Left cardiac atrium (tissue), 4 donors: ENCODE data around the gene LIN28B. TPM values are rescaled to one million over a fixed set of nuclear protein-coding genes. Genes with fewer than 3 reads are reported as not detected.
"Not testable (repeated sequence)": the region's sequence is repeated elsewhere in the genome, so short reads cannot be mapped to it uniquely, and the experiment has no call there.

ENCODE experiments used
- ATAC-seq, 2 donors: fragments of 200-7000 bp; cut with Tn5 transposase; one replicate each; pipeline ENCODE4 v1.9.1; 2020; ENCODE audit warnings: mild to moderate bottlenecking in 2 of 2, moderate library complexity in 2 of 2
- DNase-seq: peaks from one replicate; pipeline ENCODE4 v3.0.0-alpha.2; 2020
- intact Hi-C, 2 donors: fragments of 100-400 bp; cut with DNase I; formaldehyde crosslinking; loops; one replicate each; pipeline versions ENCODE4 v1.14.1 to v1.15.1; 2022 to 2023
- total RNA-seq, 2 donors: library from RNA; stranded (reverse); fragmentation: NEBNext Ultra II Directional; extraction: Animal tissue kit (Norgen Biotek cat#: 25700); gene quantifications; one replicate each; pipeline ENCODE4 v1.2.1, GENCODE V29; 2021
- donor health status: DM: no; HTN: yes; CAD: no.
- donor health status: DM: no; HTN: yes; CAD: no; lungs with severe emphysema.
- donor health status: DM: yes; HTN: yes; CAD: no.
- donor health status: Dilated cardiomyopathy.

The LIN28B gene
- total RNA-seq, 2 donors from 2014 or later: not detected

DNA sequence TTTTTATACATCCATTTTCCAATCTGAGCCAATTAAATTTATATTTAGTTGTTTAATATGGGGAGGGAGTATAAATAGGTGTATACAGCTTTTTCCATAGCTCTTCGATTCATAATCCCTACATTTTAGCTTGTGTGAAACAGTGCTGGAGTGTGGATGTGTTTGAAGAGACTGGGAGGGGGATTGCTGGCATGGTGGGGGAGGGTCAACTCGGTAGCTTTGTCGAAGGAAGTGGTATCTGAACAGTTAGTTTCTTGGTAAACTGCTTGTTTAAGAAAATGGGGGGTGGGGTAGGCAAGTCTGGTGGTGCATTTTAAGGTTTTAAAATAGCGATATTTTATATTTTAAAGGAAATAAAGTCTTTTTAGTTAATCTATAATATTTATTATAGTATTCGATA is 1.4 kb upstream of the LIN28B start:
- DNase-seq (no peak), ATAC-seq (no peak)
- intact Hi-C loops: no loop called here

DNA sequence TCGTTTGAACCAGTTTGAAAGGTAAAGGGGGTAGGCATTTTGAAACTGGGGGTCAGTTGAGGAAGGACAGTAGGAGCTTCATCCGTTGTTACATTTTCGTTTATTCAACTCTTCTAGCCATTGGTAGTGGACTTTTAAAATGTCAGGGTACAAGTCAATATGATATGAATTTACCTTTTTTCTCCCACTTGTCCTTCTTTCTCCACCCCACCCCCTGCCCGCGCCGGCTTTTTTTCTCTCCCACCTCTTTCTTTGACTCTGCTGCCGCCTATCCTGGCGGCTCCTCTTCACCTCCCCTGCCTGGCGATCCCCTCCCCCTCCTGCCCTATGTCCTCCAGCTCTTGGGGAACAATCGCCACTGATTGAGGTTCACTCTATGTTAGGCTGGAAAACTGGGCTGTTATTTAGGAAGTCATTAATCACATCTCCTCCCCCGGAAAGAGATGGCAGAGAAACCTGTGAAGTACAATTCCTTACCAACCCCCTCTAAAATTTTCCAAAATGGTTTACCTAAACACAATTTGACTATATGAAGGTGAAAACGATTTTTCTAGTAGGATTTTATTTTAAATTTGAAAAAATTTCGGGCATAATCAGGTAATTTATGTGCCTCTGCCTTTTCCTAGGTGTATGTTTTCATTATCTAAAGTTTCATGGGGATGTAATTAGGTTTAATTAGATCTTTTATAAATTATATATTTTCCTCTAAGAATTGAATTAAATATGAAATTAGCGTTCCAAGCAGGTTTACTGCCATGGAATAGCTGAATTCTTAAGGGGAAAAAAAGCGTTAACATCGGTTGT is 778 bp upstream of the LIN28B start:
- DNase-seq: no peak
- intact Hi-C loops: no loop called here

DNA sequence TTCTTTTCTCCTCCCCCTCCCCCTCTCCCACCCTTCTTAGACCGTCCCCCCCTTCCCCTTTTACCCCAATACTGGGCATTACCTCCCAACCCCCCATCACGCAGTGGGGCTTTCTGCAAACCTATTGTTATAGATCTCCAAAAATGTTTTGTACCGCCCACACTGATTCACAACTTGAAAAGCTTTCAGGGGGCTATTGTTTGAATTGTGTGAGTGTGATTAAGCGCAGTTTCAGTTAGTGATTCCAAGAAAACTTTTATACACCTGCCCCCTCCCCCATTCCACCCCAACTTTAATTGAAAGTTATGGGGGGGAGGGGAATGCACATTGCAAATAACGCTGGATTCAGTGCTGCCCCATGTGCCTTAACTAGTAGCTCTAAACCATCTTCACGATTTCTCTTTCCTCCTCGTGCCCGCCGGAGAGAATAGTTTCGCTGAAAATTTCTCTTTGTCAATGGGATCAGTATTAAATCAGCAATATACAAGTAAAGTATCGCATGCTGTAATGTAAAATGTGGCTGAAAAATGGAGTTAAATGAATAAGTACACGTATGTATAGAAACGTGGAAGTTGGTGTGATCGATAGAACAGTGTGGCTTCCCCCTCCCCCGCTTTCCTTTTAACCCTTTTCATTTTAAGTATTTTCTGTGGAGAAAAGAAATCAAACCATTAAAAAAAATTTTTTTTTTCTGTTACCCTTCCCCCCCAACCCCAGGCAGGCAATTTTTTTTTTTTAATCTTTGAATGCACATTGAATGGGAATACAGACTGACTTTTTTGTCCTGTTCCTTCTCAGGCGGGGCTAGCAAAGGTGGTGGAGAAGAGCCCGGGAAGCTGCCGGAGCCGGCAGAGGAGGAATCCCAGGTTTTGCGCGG is 632 bp downstream of the LIN28B start:
- DNase-seq (no peak), ATAC-seq (no peak)
- intact Hi-C loops: no loop called here

More for the DNA sequence above, 778 bp upstream of the LIN28B start:
- ATAC-seq: no peak

DNA sequence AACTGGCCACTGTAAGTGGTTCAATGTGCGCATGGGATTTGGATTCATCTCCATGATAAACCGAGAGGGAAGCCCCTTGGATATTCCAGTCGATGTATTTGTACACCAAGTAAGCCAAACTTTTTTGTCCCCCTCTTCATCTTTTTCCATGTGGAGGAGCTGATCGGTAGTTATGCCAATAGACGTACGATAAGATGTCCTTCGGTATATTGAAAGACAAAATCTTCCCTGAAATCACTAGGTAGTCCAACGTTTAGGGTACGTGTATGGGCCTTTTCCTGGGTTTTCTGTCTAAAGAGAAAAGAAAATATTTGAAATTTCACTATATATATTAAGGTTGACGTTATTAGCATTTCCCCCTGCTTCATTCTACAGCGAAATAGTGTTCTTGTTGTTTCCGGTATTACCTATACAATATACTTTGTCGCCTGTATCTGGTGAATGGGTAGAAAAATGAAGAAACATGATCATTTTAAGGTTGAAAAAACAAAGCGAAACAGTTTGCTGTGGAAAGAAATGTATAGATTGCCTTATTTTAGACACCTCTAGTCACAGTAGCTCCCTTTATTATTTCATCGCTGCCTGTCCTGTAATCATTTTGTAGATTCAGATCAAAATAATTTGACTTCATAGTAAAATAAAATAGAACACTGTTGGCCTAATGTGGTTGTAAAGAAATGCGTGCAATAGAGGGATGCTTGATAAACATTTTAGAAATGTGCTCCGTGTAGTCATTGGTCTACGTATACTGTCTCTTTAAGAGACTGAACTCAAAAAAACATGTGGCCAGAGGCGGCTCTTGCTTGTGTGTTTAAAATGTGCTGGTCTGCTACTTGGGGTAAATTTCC is 1.5 kb downstream of the LIN28B start:
- intact Hi-C loops: no loop called here
- ATAC-seq (no peak), DNase-seq (no peak)

DNA sequence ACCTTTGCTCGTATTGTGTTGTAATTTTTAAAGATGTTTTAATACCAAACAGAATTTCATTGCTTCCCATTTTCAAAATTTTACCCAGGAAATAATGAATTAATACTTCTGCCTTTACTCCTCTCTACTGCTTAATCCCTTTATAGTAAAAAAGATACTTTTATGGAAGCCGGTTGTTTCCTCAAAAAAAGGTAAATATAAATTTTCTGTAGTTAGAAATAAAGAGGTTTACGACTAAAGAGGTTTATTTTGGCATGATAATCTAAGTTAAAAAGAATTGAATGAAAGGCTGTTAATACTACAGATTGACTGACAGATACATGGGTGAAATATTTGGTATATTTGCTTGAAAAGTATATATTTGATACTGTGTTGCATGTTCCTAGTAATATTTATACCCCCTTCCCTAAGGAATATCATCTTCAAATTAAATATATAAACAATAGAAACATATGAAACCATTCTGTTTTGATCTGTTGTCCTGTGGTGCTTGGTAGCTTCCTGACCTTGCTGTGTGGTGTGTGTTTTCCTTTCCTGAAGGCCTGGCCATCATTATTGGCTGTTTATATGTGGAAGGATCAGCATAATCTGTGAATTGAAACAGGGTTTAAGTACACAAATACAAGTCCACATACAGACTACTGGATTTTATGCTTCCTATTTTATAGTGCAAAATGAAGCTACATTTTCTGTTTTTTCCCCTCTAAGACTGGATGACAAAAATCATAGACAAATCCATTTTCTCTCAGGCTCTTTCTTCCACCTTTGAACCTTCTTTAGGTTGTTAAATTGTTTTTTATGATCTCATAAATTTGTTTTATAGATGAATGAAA is 2.3 kb downstream of the LIN28B start:
- no peak for DNase-seq
- no peak for ATAC-seq
- intact Hi-C loops: no loop called here

DNA sequence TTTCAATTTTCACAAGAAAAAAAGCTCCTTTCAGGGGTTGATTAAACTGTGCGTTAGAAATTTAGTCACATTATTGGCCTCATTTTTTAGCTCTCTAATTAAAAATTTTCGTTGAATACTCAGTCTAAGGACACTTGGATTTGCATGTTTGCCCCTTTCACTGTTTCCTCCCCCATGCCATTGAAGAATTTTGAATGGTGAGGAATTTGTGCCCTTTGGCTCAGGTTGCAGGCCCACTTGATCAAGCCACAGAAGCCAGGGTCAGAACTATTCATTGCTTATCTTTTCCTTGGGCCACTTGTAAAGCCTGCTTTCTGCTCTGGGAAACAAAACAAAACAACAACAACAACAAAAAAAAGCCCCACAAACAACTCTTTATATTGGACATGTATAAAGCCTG is 12.2 kb downstream of the LIN28B start:
- intact Hi-C loops: no loop called here
- ATAC-seq (no peak), DNase-seq (no peak)

DNA sequence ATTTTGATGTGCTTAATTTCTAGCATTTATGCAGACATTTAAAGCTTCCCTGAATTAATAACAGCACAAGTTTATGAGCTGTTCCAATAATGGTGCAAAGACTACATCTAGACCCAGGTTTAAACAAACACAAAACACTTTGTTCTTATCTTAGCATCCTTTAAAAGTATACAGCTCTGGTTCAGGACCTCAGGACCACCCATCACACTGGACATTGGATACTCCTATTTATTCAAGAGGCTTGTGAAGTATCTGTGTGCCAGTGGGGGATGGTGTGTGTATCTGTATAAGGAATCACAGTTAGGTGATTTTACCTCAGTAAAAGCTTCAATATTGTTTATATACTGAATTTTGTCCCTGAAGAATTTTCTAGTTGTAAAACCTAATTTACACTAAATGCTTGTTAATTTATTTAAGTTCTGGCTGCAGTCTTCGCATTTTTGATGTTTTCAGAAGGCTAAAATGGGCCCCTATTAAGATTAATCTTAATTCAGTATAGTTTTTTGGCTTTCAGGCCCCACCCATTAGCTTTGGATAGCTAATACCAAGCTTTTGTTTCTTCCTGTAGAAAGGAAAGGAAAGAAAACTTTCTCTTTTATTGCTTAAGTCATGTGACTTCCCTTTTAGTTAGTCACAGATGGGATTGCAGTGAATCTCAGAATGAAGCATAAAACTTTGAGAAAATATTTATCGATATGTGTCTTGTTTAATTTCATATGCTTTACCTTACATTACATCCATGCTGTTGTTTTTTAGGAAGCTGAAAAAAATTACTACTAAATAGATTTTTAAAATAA is 13.1 kb downstream of the LIN28B start:
- DNase-seq (no peak), ATAC-seq (no peak)
- intact Hi-C loops: no loop called here

DNA sequence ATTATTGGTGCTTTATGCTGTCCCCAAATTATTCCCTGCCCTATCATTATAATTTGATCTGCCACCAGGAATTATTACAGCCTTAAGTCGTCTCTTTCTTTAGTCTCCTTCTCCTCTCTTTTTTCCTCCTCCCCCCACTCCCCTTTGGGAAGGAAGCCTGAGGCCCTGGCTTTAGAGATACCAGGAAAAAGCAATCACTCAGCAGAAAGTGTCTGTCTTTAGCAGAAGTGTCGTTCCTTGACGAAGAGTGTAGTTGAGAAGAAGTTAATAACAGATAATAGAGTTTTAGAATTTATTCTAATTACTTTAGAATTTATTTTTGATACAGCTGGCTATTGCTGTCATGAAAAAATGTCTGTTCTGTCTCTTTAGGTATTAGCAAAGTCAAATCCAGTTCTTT is 16.5 kb downstream of the LIN28B start:
- no peak for DNase-seq
- no peak for ATAC-seq
- intact Hi-C loops: no loop called here

DNA sequence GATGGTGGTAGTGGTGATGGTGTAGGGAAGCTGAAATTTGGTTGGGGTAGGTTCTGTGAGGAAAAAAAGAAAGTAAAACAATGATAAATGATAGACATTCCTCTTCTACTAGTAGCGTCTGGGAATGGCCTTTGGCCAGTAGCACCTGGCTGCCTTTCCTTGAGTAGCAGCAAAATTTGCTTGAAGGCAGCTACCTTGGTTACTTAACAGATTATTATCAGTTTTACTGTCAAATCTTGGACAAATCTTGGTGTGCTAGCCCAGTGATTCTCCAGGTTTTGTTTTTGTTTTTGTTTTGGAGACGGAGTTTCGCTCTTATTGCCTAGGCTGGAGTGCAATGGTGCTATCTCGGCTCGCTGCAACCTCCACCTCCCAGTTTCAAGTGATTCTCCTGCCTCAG is 26.4 kb downstream of the LIN28B start:
- intact Hi-C loops: no loop called here
- DNase-seq (no peak), ATAC-seq (no peak)

DNA sequence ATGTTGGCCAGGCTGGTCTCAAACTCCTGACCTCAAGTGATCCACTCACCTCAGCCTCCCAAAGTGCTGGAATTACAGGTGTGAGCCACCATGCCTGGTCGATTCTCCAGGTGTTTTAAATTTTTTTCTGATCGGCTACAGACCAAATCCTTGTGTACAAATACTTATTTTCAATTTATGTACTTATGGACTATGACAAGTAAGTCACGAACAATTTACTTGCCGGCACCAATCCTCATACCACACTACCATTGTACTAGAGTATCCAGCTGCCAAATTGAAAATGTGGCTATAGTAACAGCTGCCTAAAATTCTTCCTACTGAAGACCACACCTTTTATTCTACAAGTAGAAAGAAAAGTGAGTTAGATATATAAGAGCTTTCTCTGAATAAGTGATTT is 26.9 kb downstream of the LIN28B start:
- ATAC-seq (no peak), DNase-seq (no peak)
- intact Hi-C loops: no loop called here

DNA sequence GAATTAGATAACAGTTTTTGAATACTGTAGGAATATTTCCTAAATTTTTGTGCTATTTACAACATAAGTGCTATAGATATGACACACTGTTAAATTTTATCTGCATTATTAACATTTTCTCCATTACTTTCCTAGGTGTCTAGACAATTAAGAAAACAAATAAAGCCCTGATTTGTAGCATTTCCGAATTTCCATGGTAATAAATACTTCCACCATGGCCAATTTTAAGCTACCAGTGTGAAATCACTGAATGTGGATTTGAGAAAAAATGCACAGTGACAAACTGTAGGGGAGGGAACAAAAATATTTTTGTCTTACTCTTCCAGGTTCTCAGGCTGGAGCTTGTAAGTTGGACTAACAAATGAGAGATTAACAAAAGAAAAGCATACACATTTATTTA is 27.9 kb downstream of the LIN28B start:
- DNase-seq (no peak), ATAC-seq (no peak)
- intact Hi-C loops: no loop called here

DNA sequence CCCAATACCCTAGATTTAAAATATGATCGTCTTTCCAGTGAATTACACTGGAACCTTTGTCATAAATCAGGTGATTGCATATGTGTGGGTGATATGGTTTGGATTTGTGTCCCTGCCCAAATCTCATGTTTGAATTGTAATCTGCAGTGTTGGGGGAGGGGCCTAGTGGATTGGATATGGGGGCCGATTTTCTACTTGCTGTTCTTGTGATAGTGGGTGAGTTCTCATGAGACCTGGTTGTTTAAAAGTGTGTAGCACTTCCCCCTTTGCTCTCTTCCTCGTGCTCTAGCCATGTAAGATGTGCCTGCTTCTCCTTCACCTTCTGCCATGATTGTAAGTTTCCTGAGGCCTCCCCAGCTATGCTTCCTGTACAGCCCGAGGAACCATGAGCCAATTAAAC is 29.0 kb downstream of the LIN28B start:
- DNase-seq, intact Hi-C loops, ATAC-seq: not testable (repeated sequence)

DNA sequence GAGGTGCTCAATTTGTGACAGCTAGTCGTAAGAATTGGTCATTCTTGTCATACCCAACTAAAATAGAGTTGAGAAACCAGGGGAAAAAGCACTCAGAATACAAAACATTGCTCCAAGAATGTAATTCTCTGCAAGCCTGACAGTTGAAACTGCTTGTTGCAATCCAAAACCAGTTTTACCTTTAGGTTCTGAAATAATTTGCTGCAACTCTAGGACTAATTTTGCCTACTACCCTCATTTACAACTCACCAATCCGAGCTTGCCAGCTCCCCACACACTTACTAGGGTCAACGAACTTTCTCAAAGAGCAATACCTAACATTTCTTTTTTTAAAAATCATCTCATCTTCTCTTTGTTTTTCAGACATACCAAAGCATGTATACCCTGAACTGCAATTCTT is 29.7 kb downstream of the LIN28B start:
- ATAC-seq (no peak), DNase-seq (no peak)
- intact Hi-C loops: no loop called here

DNA sequence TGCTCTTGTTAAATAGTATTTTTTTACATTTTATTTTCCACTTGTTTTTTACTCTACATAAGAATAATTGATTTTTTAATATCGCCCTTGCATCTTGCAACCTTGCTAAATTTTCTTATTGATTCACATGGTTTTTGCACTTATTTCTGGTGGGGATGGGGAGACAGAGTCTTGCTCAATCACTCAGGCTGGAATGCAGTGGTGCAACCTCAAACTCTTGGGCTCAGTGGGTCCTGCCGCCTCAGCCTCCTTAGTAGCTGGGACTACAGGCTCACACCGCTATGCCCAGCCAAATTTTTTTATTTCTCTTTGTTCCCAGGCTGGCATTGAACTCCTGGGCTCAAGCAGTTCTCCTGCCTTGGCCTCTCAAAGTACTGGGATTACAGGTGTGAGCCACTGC is 30.3 kb downstream of the LIN28B start:
- ATAC-seq (no peak), DNase-seq (no peak)
- intact Hi-C loops: no loop called here

DNA sequence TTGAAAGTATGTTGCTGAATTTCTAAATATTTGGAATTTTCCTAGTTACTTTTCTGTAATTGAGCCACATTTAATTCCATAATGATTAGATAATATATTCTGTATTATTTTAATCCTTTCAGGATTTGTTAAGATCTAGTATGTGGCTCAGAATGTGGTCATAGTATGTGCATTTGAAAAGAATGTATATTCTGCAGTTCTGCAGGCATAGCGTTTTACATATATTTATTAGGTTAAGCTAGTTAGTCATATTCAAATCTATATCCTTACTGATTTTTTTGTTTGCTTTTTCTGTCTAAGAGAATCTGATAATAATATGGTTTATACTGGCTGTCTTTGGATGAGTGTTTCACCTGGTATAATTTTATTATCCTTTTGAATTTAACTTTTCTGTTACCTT is 33.2 kb downstream of the LIN28B start:
- intact Hi-C loops: no loop called here
- ATAC-seq: no peak
- DNase-seq: no peak

DNA sequence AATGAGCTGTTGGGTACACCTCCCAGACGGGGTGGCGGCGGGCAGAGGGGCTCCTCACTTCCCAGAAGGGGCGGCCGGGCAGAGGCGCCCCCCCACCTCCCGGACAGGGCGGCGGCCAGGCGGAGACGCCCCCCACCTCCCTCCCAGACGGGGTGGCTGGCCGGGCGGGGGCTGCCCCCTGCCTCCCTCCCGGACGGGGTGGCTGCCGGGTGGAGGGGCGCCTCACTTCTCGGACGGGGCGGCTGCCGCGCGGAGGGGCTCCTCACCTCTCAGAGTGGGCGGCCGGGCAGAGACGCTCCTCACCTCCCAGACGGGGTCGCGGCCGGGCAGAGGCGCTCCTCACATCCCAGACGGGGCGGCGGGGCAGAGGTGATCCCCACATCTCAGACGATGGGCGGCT is 34.2 kb downstream of the LIN28B start:
- DNase-seq, intact Hi-C loops, ATAC-seq: not testable (repeated sequence)

DNA sequence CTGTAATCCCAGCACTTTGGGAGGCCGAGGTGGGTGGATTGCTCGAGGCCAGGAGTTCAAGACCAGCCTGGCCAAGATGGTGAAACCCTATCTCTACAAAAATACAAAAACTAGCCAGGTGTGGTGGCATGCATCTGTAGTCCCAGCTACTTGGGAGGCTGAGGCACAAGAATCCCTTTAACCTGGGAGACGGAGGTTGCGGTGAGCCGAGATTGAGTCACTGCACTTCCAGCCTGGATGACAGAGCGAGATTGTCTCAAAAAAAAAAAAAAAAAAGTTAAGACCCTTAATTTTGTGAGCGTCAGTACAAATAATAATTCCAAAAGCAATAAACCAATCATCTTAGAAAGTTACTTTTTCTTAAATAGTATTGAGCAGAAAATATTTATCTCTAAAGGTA is 36.7 kb downstream of the LIN28B start:
- intact Hi-C loops, ATAC-seq, DNase-seq: not testable (repeated sequence)

DNA sequence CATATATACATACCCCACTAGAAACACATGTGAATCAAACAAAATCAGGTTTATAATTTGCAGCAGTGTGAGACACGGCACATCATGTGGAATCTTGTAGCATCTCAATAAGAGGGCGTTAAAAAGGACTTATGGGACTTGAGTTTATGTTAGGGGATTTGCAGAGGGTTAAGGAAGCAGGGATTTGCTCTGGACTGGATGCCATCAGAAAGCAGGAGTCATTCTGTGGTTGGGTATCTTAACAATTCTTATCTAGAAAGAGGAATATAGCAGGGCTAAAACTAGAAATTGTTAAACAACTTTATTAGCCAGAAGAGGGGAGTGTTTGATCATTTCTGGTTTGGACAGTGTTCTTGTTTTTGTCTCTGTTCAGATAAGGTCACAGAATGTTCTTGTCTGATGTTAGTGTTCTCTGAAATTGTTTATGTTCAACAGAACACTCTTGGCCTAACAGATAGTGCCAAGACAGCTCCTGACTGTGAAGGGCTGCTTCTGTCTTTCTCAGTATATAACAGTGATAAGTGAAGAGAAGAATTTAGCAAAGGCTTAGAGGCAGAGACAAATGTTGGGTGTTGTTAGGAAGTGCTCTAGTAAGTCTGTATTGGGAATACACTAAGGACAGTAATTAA is 39.2 kb downstream of the LIN28B start:
- intact Hi-C loops: no loop called here

More for the DNA sequence above, 39.2 kb downstream of the LIN28B start:
- no peak for ATAC-seq
- DNase-seq: no peak
